MM.1S (cell line): Measurements from ENCODE around the gene FNIP2.

ENCODE experiments used
- EZH2 ChIP-seq: fragments of 300-600 bp; sonication (generic); optimal IDR thresholded peaks from 2 replicates; pipeline ENCODE3; 2017; ENCODE audit warnings: low read depth, mild to moderate bottlenecking, antibody characterized with exemption, low read length, mixed read lengths
- TF ChIP-seq, protein P1 (sequence below): fragments of 300-600 bp; sonication (generic); IDR thresholded peaks from 2 replicates; pipeline ENCODE4 v1.5.1; 2016; ENCODE audit warnings: antibody characterized with exemption, low read length, mixed read lengths

DNA sequence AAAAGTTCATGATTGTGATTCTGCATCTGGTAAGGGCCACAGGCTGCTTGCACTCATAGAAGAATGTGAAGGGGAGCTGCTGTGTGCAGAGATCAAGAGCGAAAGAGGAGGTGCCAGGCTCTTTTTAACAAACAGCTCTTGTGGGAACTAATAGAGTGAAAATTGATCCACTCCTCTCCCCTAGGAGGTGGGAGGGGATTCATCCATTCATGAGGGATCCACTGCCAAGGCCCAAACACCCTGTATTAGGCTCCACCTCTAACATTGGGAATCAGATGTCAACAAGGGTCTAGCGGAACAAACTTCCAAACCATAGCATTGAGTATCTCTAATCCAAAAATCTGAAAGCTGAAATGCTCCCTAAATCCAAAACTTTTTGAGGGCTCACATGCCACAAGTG, 29.2 kb upstream of the FNIP2 start:
- no peak for TF ChIP-seq EZH2
- TF ChIP-seq, protein P1, sequence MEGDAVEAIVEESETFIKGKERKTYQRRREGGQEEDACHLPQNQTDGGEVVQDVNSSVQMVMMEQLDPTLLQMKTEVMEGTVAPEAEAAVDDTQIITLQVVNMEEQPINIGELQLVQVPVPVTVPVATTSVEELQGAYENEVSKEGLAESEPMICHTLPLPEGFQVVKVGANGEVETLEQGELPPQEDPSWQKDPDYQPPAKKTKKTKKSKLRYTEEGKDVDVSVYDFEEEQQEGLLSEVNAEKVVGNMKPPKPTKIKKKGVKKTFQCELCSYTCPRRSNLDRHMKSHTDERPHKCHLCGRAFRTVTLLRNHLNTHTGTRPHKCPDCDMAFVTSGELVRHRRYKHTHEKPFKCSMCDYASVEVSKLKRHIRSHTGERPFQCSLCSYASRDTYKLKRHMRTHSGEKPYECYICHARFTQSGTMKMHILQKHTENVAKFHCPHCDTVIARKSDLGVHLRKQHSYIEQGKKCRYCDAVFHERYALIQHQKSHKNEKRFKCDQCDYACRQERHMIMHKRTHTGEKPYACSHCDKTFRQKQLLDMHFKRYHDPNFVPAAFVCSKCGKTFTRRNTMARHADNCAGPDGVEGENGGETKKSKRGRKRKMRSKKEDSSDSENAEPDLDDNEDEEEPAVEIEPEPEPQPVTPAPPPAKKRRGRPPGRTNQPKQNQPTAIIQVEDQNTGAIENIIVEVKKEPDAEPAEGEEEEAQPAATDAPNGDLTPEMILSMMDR, result no peak
